ENCODE data around the gene IL1RL2.

Gene IL1RL2

DNA sequence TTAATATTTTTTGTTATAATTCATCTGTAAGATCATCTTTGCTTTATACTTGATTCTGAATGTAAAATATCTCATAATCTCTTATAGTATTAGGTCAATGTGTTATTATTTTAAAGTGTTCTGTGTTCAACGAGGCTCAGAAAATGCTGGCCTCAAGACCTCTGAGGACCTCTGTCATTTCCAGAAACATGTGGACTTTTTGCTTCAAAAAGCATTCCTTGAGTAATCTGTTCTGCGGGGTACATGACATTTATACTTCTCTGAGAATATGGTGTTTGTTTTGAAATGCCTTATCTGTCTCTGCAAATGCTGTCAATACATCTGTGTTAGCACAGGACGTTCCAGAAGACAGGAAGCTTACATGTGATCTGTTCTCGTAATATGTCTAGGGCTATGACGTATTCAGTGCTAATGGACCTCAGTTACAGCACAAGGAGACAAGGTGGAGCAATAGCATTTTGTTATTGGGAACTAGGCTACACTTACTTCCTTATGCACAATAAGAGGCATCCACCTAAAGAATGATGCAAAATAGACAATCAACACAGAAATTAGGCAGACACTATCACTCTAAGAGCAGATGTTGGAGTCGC, 86.9 kb downstream of the IL1RL2 start:
- Histone ChIP-seq H4K20me1 (ENCODE audit: insufficient read depth) (no peaks in the 10 kb centered on the region), H3K27ac (no peak overlapping the region), H3K4me1 (ENCODE audit: low read depth, poor library complexity, severe bottlenecking) (no peaks in the 10 kb centered on the region), H3K4me2 (no peak overlapping the region), H2AFZ (ENCODE audit: low read depth) (no peak overlapping the region), H3K4me3 (IDR thresholded peaks at IDR 0.05; ENCODE audit: insufficient read depth, low read depth, low read length) (no peak overlapping the region), H3K36me3 (ENCODE audit: insufficient read depth) (no peaks in the 10 kb centered on the region), H3K9ac (no peak overlapping the region), H3K27me3 (ENCODE audit: insufficient read depth, low read depth) (no peaks in the 10 kb centered on the region), H3K79me2 (ENCODE audit: insufficient read depth, low read depth) (no peaks in the 10 kb centered on the region)
- TF ChIP-seq, protein P1, sequence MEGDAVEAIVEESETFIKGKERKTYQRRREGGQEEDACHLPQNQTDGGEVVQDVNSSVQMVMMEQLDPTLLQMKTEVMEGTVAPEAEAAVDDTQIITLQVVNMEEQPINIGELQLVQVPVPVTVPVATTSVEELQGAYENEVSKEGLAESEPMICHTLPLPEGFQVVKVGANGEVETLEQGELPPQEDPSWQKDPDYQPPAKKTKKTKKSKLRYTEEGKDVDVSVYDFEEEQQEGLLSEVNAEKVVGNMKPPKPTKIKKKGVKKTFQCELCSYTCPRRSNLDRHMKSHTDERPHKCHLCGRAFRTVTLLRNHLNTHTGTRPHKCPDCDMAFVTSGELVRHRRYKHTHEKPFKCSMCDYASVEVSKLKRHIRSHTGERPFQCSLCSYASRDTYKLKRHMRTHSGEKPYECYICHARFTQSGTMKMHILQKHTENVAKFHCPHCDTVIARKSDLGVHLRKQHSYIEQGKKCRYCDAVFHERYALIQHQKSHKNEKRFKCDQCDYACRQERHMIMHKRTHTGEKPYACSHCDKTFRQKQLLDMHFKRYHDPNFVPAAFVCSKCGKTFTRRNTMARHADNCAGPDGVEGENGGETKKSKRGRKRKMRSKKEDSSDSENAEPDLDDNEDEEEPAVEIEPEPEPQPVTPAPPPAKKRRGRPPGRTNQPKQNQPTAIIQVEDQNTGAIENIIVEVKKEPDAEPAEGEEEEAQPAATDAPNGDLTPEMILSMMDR (conservative IDR thresholded peaks at IDR 0.05; ENCODE audit: low read depth, low read length) = no peak

DNA sequence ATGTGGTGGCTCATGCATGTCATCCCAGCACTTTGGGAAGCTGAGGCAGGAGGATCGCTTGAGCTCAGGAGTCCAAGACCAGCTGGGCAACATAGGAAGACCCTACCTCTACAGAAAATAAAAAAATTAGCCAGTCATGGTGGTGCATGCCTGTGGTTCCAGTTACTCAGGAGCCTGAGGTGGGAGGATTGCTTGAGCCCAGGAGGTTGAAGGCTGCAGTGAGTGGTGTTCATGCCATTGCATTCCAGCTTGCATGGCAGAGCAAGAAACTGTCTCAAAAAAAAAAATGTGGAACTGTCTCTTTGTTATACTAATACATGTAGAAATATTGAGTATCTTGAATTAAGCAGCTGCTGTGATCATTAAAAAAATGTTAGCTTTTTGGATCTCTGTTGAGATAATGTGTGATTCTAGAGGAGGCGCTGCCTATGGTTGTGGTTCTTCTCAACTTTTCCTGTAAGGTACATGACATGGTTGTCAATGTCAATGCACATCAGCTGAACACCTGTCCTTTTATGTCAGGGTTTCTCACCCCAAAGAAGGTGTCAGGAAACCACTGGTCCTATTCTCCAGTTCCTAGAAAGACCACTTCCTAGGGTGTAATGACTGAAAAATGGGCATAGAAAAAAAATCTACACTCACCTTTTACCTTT, 89.9 kb downstream of the IL1RL2 start:
- H3K79me2 ChIP-seq (ENCODE audit: insufficient read depth, low read depth) = no peaks in the 10 kb centered on the region
- no peaks in the 10 kb centered on the region for H3K27me3 ChIP-seq (ENCODE audit: insufficient read depth, low read depth)
- no peak overlapping the region for H2AFZ ChIP-seq (ENCODE audit: low read depth)
- H3K27ac ChIP-seq = no peak overlapping the region
- H3K36me3 ChIP-seq (ENCODE audit: insufficient read depth) = no peaks in the 10 kb centered on the region
- H4K20me1 ChIP-seq (ENCODE audit: insufficient read depth) = no peaks in the 10 kb centered on the region
- no peak overlapping the region for H3K9ac ChIP-seq
- TF ChIP-seq, protein P1 (conservative IDR thresholded peaks at IDR 0.05; ENCODE audit: low read depth, low read length) = no peak
- H3K4me3 ChIP-seq (IDR thresholded peaks at IDR 0.05; ENCODE audit: insufficient read depth, low read depth, low read length) = no peak overlapping the region
- H3K4me1 ChIP-seq (ENCODE audit: low read depth, poor library complexity, severe bottlenecking) = no peaks in the 10 kb centered on the region
- H3K4me2 ChIP-seq = no peak overlapping the region

DNA sequence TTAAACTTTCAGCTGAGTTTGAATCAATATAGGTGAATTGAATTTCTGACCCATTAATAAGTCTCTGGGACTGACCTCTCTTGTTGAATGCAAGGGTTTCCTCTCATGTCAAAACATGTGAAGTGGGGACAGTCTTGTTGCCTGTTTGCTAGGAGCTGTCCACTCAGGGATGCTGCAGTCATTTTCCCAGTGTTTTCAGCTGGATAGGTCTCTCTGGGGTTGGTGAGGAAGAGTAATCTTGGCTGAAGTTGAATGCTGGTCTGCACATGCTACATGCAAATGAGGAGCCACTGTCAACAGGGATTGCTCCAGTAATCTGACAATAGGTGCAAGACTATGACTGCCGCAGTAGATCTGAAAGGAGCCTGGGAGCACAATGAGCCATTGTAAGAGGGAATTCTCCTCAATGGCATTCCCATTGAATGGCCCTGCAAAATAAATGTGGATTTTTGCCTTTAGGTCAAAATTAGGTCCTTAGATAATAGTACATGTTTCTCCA, 90.4 kb downstream of the IL1RL2 start:
- TF ChIP-seq, protein P1 (conservative IDR thresholded peaks at IDR 0.05; ENCODE audit: low read depth, low read length) = no peak
- Histone ChIP-seq H3K4me3 (IDR thresholded peaks at IDR 0.05; ENCODE audit: insufficient read depth, low read depth, low read length) (no peak overlapping the region), H4K20me1 (ENCODE audit: insufficient read depth) (no peaks in the 10 kb centered on the region), H3K79me2 (ENCODE audit: insufficient read depth, low read depth) (no peaks in the 10 kb centered on the region), H3K4me2 (no peak overlapping the region), H3K9ac (no peak overlapping the region), H3K27me3 (ENCODE audit: insufficient read depth, low read depth) (no peaks in the 10 kb centered on the region), H3K27ac (no peak overlapping the region), H3K36me3 (ENCODE audit: insufficient read depth) (no peaks in the 10 kb centered on the region), H2AFZ (ENCODE audit: low read depth) (no peak overlapping the region), H3K4me1 (ENCODE audit: low read depth, poor library complexity, severe bottlenecking) (no peaks in the 10 kb centered on the region)

DNA sequence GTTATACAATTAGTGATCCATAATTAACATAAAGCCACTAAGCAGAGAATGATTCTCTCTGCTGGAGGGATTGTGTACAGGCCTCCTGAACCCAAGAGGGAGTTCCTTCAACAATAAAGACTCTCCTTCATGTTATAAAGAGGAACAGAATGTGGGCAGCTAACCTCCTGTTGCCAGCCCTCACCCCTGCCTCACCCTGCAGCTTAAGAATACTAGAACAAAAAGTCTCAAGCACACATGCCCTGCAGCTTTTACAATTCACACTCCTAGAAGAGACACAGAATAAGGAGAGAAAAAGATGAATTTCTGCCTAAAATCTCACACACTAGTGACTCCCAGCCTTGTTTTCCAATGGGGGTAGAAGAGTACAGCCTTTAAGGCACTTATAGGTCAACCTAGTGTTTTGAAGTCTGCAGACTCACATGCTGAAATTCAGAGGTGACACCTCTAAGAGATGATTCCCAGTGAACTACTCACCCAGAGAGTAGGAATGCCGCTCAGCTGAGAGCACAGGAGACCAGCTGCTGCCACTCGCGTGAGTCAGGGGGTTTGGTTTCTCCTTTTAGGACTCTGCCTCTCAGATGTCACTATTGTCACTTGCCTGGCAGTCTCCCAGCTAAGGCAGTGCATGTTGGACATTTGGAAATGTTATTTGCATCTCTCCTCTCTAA, 92.0 kb downstream of the IL1RL2 start:
- Histone ChIP-seq H3K4me1 (ENCODE audit: low read depth, poor library complexity, severe bottlenecking) (no peaks in the 10 kb centered on the region), H3K4me3 (IDR thresholded peaks at IDR 0.05; ENCODE audit: insufficient read depth, low read depth, low read length) (no peak overlapping the region), H3K79me2 (ENCODE audit: insufficient read depth, low read depth) (no peaks in the 10 kb centered on the region), H3K9ac (no peak overlapping the region), H2AFZ (ENCODE audit: low read depth) (no peak overlapping the region), H4K20me1 (ENCODE audit: insufficient read depth) (no peaks in the 10 kb centered on the region), H3K27ac (no peak overlapping the region), H3K36me3 (ENCODE audit: insufficient read depth) (no peaks in the 10 kb centered on the region), H3K4me2 (no peak overlapping the region), H3K27me3 (ENCODE audit: insufficient read depth, low read depth) (no peaks in the 10 kb centered on the region)
- TF ChIP-seq, protein P1 (conservative IDR thresholded peaks at IDR 0.05; ENCODE audit: low read depth, low read length) = no peak
